RCC 7860 (cell line): ENCODE results near the gene MCRS1.

ENCODE experiments used
- DNase-seq: peaks from one replicate; pipeline ENCODE4 v3.0.0-alpha.2; 2015; ENCODE audit warnings: low spot score
- FAIRE-seq: peaks from 2 replicates; lab custom pipeline; 2012; peaks lifted over from hg19 to GRCh38; lab: Jason Lieb, UNC

MCRS1 gene

DNA sequence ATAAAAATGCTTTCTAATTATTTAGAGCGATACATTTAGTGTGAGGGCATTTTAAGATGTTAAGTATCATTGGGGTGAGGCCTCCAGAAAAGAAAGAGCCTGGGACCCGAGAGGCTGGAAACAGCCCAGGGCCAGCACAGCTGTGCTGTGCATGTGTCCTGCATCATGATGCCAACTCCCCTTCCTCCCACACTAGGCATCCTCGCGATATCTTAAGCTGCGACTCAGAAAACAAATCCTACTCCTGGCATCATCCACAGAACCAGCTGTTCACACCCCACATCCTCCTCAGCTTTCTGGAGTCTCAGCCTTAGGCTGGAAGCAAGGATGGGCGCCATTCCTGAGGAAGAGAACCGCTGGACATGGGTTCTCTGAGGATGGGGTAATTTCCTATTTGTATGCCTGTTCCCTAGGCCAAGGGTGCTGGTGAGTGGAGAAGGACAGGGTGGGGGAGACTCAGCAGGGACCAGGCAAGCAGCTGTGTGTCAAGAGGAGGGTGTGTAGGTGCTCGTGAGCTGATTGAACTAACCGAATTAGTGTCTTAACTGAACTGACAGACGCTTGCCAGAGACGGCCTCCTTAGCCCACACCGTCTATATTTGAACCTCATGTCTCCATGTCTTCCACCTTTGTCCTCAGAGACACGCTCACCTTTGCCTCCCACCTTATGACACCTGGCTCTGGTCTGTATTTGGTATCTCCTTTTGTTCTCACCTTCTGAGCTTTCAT, 15.6 kb upstream of the MCRS1 start:
- no peak for FAIRE-seq
- no peak for DNase-seq

GRCh38 chr12:49582850-49583249, 14.9 kb upstream of the MCRS1 start:
- FAIRE-seq: no peak

GRCh38 chr12:49582201-49582600, 14.3 kb upstream of the MCRS1 start:
- no peak for FAIRE-seq

More at GRCh38 chr12:49582850-49583249, 14.9 kb upstream of the MCRS1 start:
- DNase-seq: no peak

GRCh38 chr12:49580572-49581535, 12.9 kb upstream of the MCRS1 start:
- FAIRE-seq: no peak
- peak; percentile 50 for DNase-seq

More at GRCh38 chr12:49582201-49582600, 14.3 kb upstream of the MCRS1 start:
- no peak for DNase-seq

- no peak for FAIRE-seq
- no peak for DNase-seq
Measured at GRCh38 chr12:49578471-49579112, 10.7 kb upstream of the MCRS1 start.

DNA sequence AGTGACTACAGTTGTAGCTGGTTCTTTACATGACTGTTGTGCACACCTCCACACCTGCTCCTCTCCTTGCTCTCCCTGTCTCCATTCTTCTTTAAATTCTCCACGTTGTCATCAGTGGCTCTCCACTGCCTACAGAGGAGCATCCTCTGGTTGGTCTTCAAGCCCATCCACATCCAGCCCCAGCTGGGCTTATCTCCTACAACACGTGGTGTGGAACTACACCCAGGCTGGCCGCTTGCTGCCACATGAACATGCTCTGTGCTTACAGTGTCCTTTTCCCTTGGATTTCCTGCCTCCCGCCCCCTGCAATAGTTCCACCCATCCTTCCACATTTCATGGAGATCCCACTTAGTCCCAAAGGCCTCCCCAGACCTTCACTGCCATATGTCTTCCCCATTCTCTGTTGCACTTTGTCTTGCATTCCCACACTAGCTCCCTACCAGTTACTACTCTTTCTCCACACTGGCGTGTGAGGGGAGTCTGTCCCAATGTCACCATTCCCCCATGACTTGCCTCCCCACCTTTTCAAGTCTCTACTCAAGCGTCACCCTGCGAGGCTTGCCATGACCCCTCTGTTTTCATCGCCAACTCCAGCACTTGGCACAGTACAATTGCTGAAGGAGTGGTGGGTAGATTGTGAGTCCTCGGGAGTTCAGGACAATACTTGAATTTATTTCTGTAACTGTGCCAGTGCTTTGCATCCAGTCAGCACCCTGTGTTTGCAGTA, 9.8 kb upstream of the MCRS1 start:
- DNase-seq: no peak
- no peak for FAIRE-seq

DNA sequence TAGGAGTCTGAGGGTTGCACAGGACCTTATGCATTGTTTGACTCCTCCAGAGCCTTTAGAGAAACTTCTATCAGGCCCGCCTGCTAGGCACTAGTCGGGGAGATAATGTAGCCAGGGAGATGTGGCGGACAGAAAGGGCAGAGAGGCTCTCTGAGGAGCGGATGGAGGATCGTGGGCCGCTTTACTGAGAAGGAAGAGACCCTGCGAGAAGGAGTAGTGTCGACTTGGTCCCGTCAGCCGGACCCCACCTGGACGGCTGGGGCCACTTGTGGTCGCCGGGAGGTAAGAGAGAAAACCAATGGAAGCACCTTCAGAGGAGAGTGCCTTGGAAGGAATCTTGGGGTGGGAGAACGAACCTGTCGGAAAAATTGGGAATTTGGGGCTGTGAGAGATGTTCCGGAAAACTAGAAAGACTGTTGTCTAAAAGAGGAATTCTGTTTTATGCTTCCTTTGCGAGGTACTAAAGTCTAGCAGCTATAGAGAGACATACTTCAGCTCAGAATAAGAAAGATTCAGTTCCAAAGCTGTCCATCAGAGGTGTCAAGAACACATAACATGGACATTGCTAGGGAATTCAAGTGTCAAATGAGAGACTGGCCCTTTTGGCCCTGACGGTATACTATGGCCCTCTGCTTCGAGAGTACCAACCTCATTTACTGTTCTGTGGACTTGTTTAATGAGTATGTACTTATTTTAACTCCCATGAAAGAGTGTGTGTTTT, 660 bp upstream of the MCRS1 start:
- DNase-seq (no peak), FAIRE-seq (no peak)

DNA sequence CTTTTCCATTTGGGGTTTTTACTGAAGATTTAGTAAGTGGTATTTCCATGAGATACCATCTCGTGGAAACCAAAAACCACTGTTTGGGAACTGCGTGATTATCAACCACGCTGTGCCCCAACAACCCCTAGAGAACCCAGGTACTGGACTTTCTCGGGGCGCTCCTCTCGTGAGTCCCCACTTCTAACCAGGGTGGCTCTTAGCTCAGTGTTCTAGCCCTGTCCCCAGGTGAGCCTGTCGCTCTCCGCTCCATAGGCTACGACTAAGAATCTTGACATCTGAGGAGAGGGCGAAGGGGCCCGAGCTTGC, 686 bp downstream of the MCRS1 start:
- DNase-seq (no peak), FAIRE-seq (no peak)

DNA sequence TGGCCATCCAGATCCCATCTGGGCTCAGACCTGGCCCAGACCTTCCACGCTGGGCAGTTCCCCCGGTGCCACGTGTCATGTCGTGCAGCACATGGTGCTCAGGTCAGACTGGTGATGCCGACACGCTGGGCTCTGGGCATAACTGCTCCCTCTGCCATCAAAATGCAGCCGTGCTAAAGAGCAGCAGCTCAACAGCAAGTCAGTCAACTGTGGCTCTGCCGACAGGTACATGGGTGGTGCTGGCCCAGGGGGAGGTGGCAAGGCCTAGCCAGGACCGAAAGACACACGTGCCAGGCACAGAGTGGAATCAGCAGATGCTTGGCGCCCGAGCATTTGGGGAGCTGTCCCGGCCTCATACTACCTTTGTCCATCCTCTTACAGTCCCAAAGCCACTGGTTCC, 1.6 kb downstream of the MCRS1 start:
- no peak for FAIRE-seq
- DNase-seq: no peak

GRCh38 chr12:49565406-49566265, 2.3 kb downstream of the MCRS1 start:
- DNase-seq: no peak
- no peak for FAIRE-seq

DNA sequence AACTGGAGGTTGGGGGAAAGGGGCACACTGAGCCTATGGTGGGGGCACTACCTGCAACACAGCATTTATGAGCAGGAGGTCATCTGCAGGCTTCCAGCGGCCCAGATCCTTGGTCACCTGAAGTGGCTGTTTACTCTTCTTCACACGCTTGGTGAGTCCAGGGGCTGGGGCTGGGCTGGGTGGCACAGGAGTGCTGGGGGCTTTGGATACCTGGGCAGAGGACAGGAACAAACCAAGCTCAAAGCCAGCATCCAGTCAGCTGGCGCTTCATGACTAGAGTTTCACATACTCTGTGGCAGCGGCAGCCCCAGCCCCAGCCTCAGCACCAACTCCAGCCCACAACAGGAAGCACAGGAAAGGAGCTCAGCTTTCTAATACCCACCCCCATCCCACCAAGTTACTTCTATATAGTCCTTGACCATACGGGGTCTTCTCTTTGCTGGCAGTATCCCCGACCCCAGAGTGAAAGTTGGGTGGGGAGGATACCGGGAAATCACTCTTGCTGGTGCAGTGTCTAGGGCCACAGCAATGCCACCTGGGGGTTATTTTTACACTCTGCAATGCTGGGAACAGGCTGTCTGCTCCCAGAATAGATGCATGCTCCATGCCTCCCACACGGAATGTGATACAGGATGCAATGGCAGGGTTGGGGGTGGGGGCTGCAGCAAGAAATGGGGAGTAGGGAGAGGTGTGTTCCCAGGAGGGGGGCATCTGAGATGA, 3.1 kb downstream of the MCRS1 start:
- FAIRE-seq: no peak

DNA sequence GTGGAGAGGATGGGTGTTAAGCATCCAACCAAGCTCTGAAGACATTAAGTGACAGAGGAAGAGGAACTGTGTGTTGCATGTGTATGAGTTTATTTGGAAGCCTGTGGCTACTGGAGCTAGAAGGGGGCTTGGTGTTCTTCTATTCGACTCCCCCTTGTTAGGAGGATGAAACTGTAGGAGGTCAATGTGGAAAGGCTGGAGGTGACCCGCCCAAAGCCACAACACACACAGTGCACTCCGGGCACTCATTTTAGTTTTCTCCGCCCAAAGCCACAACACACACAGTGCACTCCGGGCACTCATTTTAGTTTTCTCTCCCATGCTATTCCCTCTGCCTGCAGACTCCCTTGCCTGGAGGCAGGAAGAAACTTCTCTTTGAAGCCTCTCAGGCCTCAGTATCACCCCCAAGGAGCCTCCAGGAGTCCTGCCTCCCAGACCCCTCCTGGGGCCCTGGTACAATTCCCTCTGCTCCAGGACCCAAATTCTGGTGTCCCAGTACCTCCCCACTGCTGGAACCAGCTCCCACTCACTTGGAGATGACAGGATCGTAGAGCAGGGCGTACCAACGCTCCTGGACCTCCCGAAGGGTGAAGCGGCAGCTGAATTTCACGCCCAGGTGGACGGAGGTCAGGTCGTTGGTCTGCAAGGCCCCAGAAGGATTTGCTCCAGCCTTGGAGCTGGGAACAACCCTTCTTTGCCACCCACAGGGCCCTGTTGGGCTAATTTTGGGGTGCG, 3.8 kb downstream of the MCRS1 start:
- DNase-seq (no peak), FAIRE-seq (no peak)

More for the DNA sequence above, 3.1 kb downstream of the MCRS1 start:
- DNase-seq: no peak

DNA sequence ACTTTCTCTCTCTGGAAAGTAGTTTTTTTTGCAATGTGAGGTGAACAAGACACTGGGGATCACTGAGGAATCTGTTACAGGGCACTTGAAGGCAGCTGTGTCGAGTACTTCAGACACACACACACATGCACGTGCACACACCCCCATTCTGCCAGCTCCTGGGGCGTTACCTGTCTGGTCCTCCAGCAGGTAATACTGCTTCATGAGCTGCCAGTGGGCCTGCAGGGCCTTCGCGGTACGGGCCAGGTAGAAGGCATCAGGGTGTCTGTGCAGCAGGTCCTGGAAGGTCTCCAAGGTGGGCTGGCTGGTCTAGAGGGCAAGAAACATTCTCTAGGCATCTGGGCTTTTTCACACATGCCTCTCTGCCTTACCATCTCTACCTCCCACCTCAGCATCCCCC, 5.1 kb downstream of the MCRS1 start:
- no peak for FAIRE-seq
- no peak for DNase-seq

- DNase-seq (no peak), FAIRE-seq (no peak)
Measured at GRCh38 chr12:49562233-49562632, 5.7 kb downstream of the MCRS1 start.

GRCh38 chr12:49560695-49561094, 7.2 kb downstream of the MCRS1 start:
- no peak for FAIRE-seq
- DNase-seq: no peak

DNA sequence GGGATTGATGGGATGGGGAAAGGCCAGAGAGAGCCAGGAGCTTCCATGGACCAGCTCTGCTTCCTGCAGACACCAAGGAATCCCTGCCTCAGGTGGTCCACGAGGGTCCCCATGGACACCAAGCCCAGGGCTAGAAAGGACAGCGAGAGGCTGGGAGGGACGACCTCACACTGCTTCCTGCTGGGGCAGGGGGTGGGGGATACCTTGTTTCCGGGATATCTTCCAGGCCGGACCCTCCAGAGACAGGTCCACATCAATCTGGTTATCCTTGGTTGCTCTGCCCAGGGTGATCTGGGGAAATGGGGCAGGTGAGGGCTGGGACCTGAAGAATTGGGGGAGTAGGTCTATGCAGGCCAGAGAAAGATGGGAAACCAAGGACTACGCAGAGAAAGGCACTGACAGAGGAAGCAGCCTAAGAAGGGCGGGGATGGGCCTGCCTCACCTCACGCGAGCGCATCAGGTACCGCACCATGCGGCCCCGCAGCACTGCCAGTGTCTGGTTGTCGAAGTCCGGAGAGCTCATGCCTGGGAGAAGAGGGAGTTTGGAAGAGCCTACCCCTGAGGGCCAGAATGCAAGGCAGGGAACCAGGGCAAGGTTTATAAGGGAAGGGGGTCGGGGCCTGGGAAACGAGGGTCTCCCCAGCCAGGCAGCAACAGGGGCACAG, 8.8 kb downstream of the MCRS1 start:
- FAIRE-seq (no peak), DNase-seq (no peak)

DNA sequence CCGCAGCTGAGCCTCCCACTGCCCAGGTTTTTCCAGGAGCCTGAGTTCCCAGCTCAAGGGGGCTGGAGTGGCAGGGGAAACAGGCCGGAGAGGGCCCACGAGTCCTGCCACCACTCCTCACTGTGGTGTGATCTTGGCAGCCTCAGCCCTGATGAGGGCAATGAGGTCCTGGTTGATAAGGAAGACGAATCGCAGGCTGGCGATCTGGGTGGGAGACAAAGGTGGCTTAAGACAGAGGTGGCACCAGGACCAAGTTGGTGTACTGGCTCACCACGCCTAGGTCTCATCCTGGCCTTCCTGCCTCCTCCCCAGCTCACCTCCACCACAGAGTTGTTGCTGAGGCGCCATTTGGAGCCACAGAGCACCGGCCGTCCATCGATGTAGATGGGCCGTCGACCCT, 9.4 kb downstream of the MCRS1 start:
- no peak for DNase-seq
- FAIRE-seq: no peak

DNA sequence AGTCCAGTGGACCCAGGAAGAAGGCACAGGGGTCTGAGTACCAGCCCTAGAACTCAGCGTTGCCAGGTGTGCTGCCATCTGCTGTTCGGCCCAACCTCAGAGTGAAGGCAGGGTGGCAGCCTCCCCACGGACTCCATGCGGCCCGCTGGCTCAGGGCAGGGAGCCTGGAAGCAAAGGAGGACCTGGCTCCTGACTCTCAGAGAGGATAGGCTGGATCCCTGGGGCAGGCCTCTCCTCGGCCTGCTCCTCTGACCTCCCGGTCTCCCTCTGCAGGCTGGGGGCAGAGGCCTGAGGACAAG, 10.1 kb downstream of the MCRS1 start:
- FAIRE-seq: no peak
- DNase-seq: peak; percentile 16
